ENCODE data around the gene OR9Q1.

The OR9Q1 gene

GRCh38 chr11:58027341-58027740 is 3.7 kb downstream of the OR9Q1 start (continued):
- TF ChIP-seq HOXC10 (CRISPR knock-in tag; IDR thresholded peaks at IDR 0.05) (no peak), ZFP41 (tag by site-specific recombination; IDR thresholded peaks at IDR 0.05; ENCODE audit: borderline replicate concordance) (no peak)

GRCh38 chr11:58028687-58029411 is 5.2 kb downstream of the OR9Q1 start:
- H3K4me3 ChIP-seq (ENCODE audit: low read depth, low read length): no peak overlapping the region

More at GRCh38 chr11:58028687-58029411, 5.2 kb downstream of the OR9Q1 start:
- ChIA-PET POLR2A (no interaction called here), CTCF (interaction anchor here (0.6 kb wide), 1 partner anchor 481 kb away, joined by 4 read pairs; no protein-coding TSS in a partner anchor)
- Histone ChIP-seq H3K36me3 (ENCODE audit: control insufficient read depth in 2 of 2, insufficient read depth in 1 of 2, low read length in 2 of 2) (no peaks in the 10 kb centered on the region), H3K27ac (ENCODE audit: extremely low read depth, low read depth, low read length) (no peak overlapping the region), H3K9me3 (ENCODE audit: control insufficient read depth, insufficient read depth, low read depth, low read length) (no peaks in the 10 kb centered on the region), H3K4me1 (ENCODE audit: control insufficient read depth, insufficient read depth, low read length) (no peaks in the 10 kb centered on the region)
- TF ChIP-seq ZNF132 (tag by site-specific recombination; IDR thresholded peaks at IDR 0.05; ENCODE audit: borderline replicate concordance): no peak
- no peak for TF ChIP-seq ZNF211 (tag by site-specific recombination; IDR thresholded peaks at IDR 0.05; ENCODE audit: low read depth)
- no peak for TF ChIP-seq ZNF558 (tag by site-specific recombination; IDR thresholded peaks at IDR 0.05)
- TF ChIP-seq ZNF513 (tag by site-specific recombination; IDR thresholded peaks at IDR 0.05): no peak
- TF ChIP-seq ZNF654 (tag by site-specific recombination; IDR thresholded peaks at IDR 0.05; ENCODE audit: low read depth): no peak
- TF ChIP-seq ZBTB1 (tag by site-specific recombination; IDR thresholded peaks at IDR 0.05): no peak
- TF ChIP-seq ZSCAN23 (tag by site-specific recombination; IDR thresholded peaks at IDR 0.05): no peak
- TF ChIP-seq ZNF366 (tag by site-specific recombination; conservative IDR thresholded peaks at IDR 0.05): no peak
- no peak for TF ChIP-seq ZNF518A (tag by site-specific recombination; conservative IDR thresholded peaks at IDR 0.05; ENCODE audit: low read depth)
- TF ChIP-seq BCL6B (tag by site-specific recombination; IDR thresholded peaks at IDR 0.05): no peak
